ENCODE measurements around the gene P3H2.

DNA sequence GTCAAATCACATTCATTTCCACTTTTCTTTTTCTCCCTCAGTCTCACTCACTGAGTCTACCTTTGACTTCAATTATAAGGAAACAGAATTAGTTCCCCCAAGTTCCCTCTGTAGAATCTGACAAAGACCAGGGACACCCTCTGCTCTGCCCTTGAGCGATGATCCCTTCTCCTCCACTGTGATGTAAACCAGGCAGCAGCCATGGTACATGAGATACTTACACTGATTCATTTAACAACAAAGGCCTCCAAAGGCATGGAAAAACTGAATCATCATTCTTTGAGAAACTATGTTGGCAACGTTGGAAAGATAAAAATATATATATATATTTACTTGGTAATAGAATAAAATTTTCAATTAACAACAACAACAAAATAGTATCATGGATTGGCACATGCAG lies 84.1 kb downstream of the P3H2 start:
- TF ChIP-seq CTCF (conservative IDR thresholded peaks at IDR 0.05) (no peak), EZH2 (IDR thresholded peaks at IDR 0.05; ENCODE audit: low read depth) (no peak)
